ENCODE measurements around the gene TMEM235.

Gene TMEM235

GRCh38 chr17:78230996-78231935 lies at the start of gene TMEM235:
Gene TMEM235 (plus strand): TSS chr17:78231631. CDS start chr17:78232024, 393 bp downstream.
- no peak for TF ChIP-seq CTCF (IDR thresholded peaks at IDR 0.05; ENCODE audit: insufficient read depth, low read length, missing control alignments)
- DNase-seq (ENCODE audit: low read depth, low spot score), result no peak
- POLR2A ChIA-PET, result no interaction called here
- no peak within 1 kb of the TSS for H3K4me3 ChIP-seq (ENCODE audit: low read depth, low read length)
- CTCF ChIA-PET, result interaction anchor here (1.1 to 1.2 kb wide), 2 partner anchors 19 to 20 kb away, joined by 4 read pairs; no protein-coding TSS in a partner anchor

- TF ChIP-seq CTCF (IDR thresholded peaks at IDR 0.05; ENCODE audit: insufficient read depth, low read length, missing control alignments), result no peak
- no peak overlapping the region for H3K4me3 ChIP-seq (ENCODE audit: low read depth, low read length)
- no peak for DNase-seq (ENCODE audit: low read depth, low spot score)
- POLR2A ChIA-PET, result no interaction called here
- CTCF ChIA-PET, result interaction anchor here (0.6 to 7.3 kb wide), 2 partner anchors 8 to 46 kb away, joined by 3 to 119 read pairs; no protein-coding TSS in a partner anchor
Measured at GRCh38 chr17:78182504-78182903, 48.9 kb upstream of the TMEM235 start.

GRCh38 chr17:78183916-78184315 lies 47.5 kb upstream of the TMEM235 start:
- no peak for TF ChIP-seq CTCF (IDR thresholded peaks at IDR 0.05; ENCODE audit: insufficient read depth, low read length, missing control alignments)
- ChIA-PET CTCF (interaction anchor here (1.7 to 7.3 kb wide), 4 partner anchors 10 to 165 kb away, joined by 4 to 119 read pairs (median 8); no protein-coding TSS in a partner anchor), POLR2A (no interaction called here)
- no peak overlapping the region for H3K4me3 ChIP-seq (ENCODE audit: low read depth, low read length)
- DNase-seq (ENCODE audit: low read depth, low spot score), result no peak

GRCh38 chr17:78184351-78184750 lies 47.1 kb upstream of the TMEM235 start:
- CTCF ChIA-PET, result interaction anchor here (1.7 to 7.3 kb wide), 4 partner anchors 10 to 165 kb away, joined by 4 to 119 read pairs (median 8); no protein-coding TSS in a partner anchor
- DNase-seq (ENCODE audit: low read depth, low spot score), result no peak
- no peak overlapping the region for H3K4me3 ChIP-seq (ENCODE audit: low read depth, low read length)
- POLR2A ChIA-PET, result no interaction called here
- no peak for TF ChIP-seq CTCF (IDR thresholded peaks at IDR 0.05; ENCODE audit: insufficient read depth, low read length, missing control alignments)

- ChIA-PET POLR2A (no interaction called here), CTCF (interaction anchor here (1.7 to 7.3 kb wide), 6 partner anchors 11 to 166 kb away, joined by 4 to 119 read pairs (median 12); no protein-coding TSS in a partner anchor)
- no peak for DNase-seq (ENCODE audit: low read depth, low spot score)
- no peak overlapping the region for H3K4me3 ChIP-seq (ENCODE audit: low read depth, low read length)
- no peak for TF ChIP-seq CTCF (IDR thresholded peaks at IDR 0.05; ENCODE audit: insufficient read depth, low read length, missing control alignments)
Measured at GRCh38 chr17:78184868-78185267, 46.6 kb upstream of the TMEM235 start.

Data from AG04449 (cell line).